SU-DHL-6 (cell line): ENCODE data around the gene GATA3.

Experiments
- H2AFZ ChIP-seq: fragments of 200-600 bp; sonication (generic); 2 replicates; pipeline ENCODE4 v1.6.1; 2014; ENCODE audit warnings: low read depth, mild to moderate bottlenecking, moderate library complexity, mixed read lengths, antibody characterized with exemption, low read length; ENCODE audit not compliant: severe bottlenecking
- H3F3A ChIP-seq: fragments of 200-600 bp; shearing (Covaris generic); 2 replicates; pipeline ENCODE4 v1.6.0; 2016; ENCODE audit warnings: antibody characterized with exemption, mild to moderate bottlenecking; ENCODE audit not compliant: insufficient read depth
- H3K27ac ChIP-seq: fragments of 200-600 bp; sonication (generic); 2 replicates; pipeline ENCODE4 v1.5.1; 2016; ENCODE audit warnings: low read depth, mild to moderate bottlenecking, low read length, moderate library complexity, mixed read lengths
- H3K27me3 ChIP-seq: fragments of 200-600 bp; sonication (generic), shearing (Covaris generic); 2 replicates; pipeline ENCODE4 v1.6.0; 2014; ENCODE audit warnings: mild to moderate bottlenecking, low read length
- H3K36me3 ChIP-seq: fragments of 200-600 bp; sonication (generic); 2 replicates; pipeline ENCODE4 v1.6.1; 2014; ENCODE audit warnings: mild to moderate bottlenecking, low read length, mixed read lengths
- H3K4me2 ChIP-seq: fragments of 300-600, 200-600 bp; shearing (Covaris generic), sonication (generic); 2 replicates; pipeline ENCODE4 v1.6.0; 2014; ENCODE audit warnings: low read length, low read depth, mild to moderate bottlenecking; ENCODE audit not compliant: poor library complexity, severe bottlenecking
- H3K4me3 ChIP-seq: fragments of 200-600 bp; sonication (generic); 2 replicates; pipeline ENCODE4 v1.5.1; 2014; ENCODE audit warnings: antibody characterized with exemption, low read length, mild to moderate bottlenecking, mixed read lengths; ENCODE audit not compliant: insufficient read depth, poor library complexity, severe bottlenecking
- H3K79me2 ChIP-seq: fragments of 200-600 bp; sonication (generic); 2 replicates; pipeline ENCODE4 v1.6.1; 2014; ENCODE audit warnings: mild to moderate bottlenecking, low read length, moderate library complexity; ENCODE audit not compliant: insufficient read depth
- H3K9ac ChIP-seq: fragments of 200-600 bp; sonication (generic); 2 replicates; pipeline ENCODE4 v1.7.0; 2014; ENCODE audit warnings: mild to moderate bottlenecking, low read length
- H3K9me2 ChIP-seq: fragments of 200-600 bp; sonication (generic); replicated peaks from 2 replicates; pipeline ENCODE4 v1.6.1; 2014; ENCODE audit warnings: low read length; ENCODE audit not compliant: insufficient read depth
- H3K9me3 ChIP-seq: fragments of 200-600 bp; sonication (generic); 2 replicates; pipeline ENCODE4 v1.6.1; 2014; ENCODE audit warnings: low read length, mixed read lengths; ENCODE audit not compliant: insufficient read depth
- H4K20me1 ChIP-seq: fragments of 200-600 bp; sonication (generic); 2 replicates; pipeline ENCODE4 v1.6.1; 2014; ENCODE audit warnings: low read depth, mild to moderate bottlenecking, antibody characterized with exemption, low read length, moderate library complexity, mixed read lengths
- EZH2phosphoT487 ChIP-seq: fragments of 200-600 bp; sonication (generic), shearing (Covaris generic); conservative IDR thresholded peaks from 2 replicates; pipeline ENCODE4 v1.6.1; 2018; ENCODE audit warnings: mild to moderate bottlenecking, antibody characterized with exemption, low read length, moderate library complexity, mixed read lengths
- TF ChIP-seq, protein P1 (sequence below): fragments of 200-600 bp; sonication (generic); IDR thresholded peaks from one replicate; pipeline ENCODE4 v1.5.1; 2017; ENCODE audit warnings: antibody characterized with exemption, mild to moderate bottlenecking, low read length, moderate library complexity; ENCODE audit not compliant: insufficient read depth, poor library complexity, severe bottlenecking

GATA3 gene

DNA sequence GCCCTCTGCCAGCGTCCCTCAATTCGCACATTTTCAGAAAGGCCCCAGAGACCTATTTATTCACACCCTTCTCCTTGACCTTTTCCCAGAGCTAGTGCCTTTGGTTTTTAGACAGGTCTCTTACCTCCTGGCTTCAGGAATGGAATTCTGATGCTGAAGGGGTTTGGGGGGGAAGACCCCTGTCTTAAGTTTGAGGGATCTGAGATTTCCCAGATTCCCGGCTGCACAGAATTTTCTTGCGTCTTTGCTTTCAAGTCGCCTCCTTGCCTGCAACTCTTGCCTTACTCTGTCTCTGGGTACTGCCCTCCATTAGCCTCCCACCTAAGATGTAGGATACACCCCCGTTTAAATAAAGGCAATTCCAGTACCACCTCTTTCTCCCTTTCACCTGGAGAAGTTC lies 1.9 kb downstream of the GATA3 start:
- no peaks in the 10 kb centered on the region for H3K79me2 ChIP-seq
- H3K27me3 ChIP-seq = no peaks in the 10 kb centered on the region
- no peak overlapping the region for H3K9ac ChIP-seq
- no peaks in the 10 kb centered on the region for H3K9me2 ChIP-seq
- H3K4me3 ChIP-seq = no peak overlapping the region
- no peak for TF ChIP-seq EZH2phosphoT487
- TF ChIP-seq, protein P1, sequence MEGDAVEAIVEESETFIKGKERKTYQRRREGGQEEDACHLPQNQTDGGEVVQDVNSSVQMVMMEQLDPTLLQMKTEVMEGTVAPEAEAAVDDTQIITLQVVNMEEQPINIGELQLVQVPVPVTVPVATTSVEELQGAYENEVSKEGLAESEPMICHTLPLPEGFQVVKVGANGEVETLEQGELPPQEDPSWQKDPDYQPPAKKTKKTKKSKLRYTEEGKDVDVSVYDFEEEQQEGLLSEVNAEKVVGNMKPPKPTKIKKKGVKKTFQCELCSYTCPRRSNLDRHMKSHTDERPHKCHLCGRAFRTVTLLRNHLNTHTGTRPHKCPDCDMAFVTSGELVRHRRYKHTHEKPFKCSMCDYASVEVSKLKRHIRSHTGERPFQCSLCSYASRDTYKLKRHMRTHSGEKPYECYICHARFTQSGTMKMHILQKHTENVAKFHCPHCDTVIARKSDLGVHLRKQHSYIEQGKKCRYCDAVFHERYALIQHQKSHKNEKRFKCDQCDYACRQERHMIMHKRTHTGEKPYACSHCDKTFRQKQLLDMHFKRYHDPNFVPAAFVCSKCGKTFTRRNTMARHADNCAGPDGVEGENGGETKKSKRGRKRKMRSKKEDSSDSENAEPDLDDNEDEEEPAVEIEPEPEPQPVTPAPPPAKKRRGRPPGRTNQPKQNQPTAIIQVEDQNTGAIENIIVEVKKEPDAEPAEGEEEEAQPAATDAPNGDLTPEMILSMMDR = no peak
- no peaks in the 10 kb centered on the region for H3F3A ChIP-seq
- no peaks in the 10 kb centered on the region for H3K9me3 ChIP-seq
- no peaks in the 10 kb centered on the region for H3K36me3 ChIP-seq
- H2AFZ ChIP-seq = no peak overlapping the region
- no peak overlapping the region for H3K27ac ChIP-seq
- H3K4me2 ChIP-seq = no peak overlapping the region
- no peaks in the 10 kb centered on the region for H4K20me1 ChIP-seq

DNA sequence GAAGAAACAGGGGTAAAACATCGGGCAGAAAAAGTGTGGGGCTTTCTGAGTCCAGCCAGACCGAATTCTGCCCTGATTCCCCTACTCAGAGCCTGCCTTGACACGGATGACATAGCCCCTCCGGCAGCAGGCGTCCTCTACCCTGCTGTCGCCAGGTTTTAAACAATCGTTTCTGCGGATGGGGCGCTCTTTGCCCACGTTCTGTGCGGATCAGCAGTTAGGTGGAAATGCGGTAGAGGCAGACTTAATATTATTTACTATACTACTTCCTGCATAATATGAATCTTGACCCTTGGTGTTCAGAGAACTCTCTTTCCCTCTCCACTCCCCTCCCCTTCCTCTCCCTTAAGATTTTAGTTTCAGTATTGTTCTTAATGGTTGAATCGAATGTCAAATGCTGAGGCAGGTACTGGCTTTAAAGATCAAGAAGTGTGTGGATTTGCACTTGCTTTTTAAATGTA lies 2.4 kb downstream of the GATA3 start:
- H4K20me1 ChIP-seq = no peaks in the 10 kb centered on the region

DNA sequence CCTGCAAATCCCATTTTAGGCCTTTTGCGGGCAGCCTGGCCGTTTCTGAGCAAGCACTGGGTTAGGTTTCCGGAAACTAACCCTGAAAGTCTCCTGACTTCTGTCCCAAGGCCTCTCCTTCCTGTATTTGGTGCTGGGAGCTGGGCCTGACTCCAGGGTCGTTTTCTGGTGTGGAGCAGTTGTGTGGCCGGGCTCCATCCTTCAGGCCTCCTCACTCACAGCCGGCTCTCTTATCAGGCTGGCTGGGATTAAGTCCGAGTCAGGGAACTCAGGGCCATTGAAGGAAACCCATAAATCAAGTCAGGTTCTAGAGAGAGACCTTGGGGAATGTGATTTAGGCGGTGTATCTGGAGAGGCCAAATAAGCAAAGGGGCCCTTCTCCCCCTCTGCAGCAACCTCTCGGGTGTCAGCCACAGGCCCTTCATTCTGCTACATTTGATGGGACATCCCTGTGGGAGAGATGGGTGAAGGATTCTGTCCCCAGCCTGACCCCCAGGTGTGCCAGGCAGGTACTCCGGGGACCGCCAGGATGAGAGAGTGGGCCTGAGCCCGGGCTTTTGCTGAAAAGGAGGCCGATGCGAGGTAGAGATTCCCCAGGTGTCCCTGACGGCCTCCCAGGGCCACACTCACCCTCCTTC lies 3.3 kb downstream of the GATA3 start:
- no peak overlapping the region for H3K27ac ChIP-seq
- no peaks in the 10 kb centered on the region for H3K36me3 ChIP-seq
- no peak for TF ChIP-seq EZH2phosphoT487
- TF ChIP-seq, protein P1 = no peak
- no peaks in the 10 kb centered on the region for H3K9me2 ChIP-seq
- H3K27me3 ChIP-seq = no peaks in the 10 kb centered on the region
- no peak overlapping the region for H3K4me2 ChIP-seq
- no peak overlapping the region for H2AFZ ChIP-seq
- no peaks in the 10 kb centered on the region for H3K9me3 ChIP-seq
- H4K20me1 ChIP-seq = no peaks in the 10 kb centered on the region
- H3K4me3 ChIP-seq = no peak overlapping the region
- H3F3A ChIP-seq = no peaks in the 10 kb centered on the region
- H3K79me2 ChIP-seq = no peaks in the 10 kb centered on the region
- no peak overlapping the region for H3K9ac ChIP-seq

More for the DNA sequence above, 2.4 kb downstream of the GATA3 start:
- Histone ChIP-seq H3K27me3 (no peaks in the 10 kb centered on the region), H3K4me2 (no peak overlapping the region), H3K9me2 (no peaks in the 10 kb centered on the region), H2AFZ (no peak overlapping the region), H3K27ac (no peak overlapping the region), H3K9me3 (no peaks in the 10 kb centered on the region), H3K9ac (no peak overlapping the region), H3K79me2 (no peaks in the 10 kb centered on the region), H3K4me3 (no peak overlapping the region), H3F3A (no peaks in the 10 kb centered on the region), H3K36me3 (no peaks in the 10 kb centered on the region)
- TF ChIP-seq EZH2phosphoT487 = no peak
- TF ChIP-seq, protein P1 = no peak
